Liver (tissue), 9 donors: Measurements from ENCODE around the gene ELF2. TPM values are rescaled to one million over a fixed set of nuclear protein-coding genes. Genes with fewer than 3 reads are reported as not detected.

Experiments used
- DNase-seq: peaks from one replicate; pipeline ENCODE4 v3.0.0-alpha.2; 2017; ENCODE audit warnings: low spot score
- H3K27ac ChIP-seq, 2 donors: one replicate each; pipeline ENCODE4 v1.7.0; 2013; ENCODE audit warnings: inconsistent platforms in 2 of 2, low read length in 2 of 2, control low read depth in 1 of 2, low read depth in 1 of 2, mild to moderate bottlenecking in 1 of 2
- H3K27me3 ChIP-seq, 4 donors: one replicate each; pipeline versions ENCODE4 v1.6.1 to v1.7.0; 2013; ENCODE audit warnings: low read length in 3 of 4, inconsistent platforms in 1 of 4, mild to moderate bottlenecking in 1 of 4, moderate library complexity in 1 of 4; ENCODE audit not compliant: control insufficient read depth in 4 of 4, insufficient read depth in 4 of 4
- H3K36me3 ChIP-seq, 4 donors: one replicate each; pipeline versions ENCODE4 v1.6.1 to v1.7.0; 2013; ENCODE audit warnings: low read length in 3 of 4, mild to moderate bottlenecking in 3 of 4, low read depth in 1 of 4, moderate library complexity in 1 of 4; ENCODE audit not compliant: control insufficient read depth in 4 of 4, insufficient read depth in 3 of 4
- H3K4me1 ChIP-seq, 4 donors: one replicate each; pipeline versions ENCODE4 v1.6.1 to v1.7.0; 2013; ENCODE audit warnings: low read length in 3 of 4, mild to moderate bottlenecking in 3 of 4, moderate library complexity in 1 of 4; ENCODE audit not compliant: control insufficient read depth in 4 of 4, insufficient read depth in 4 of 4
- H3K4me3 ChIP-seq, 3 donors: one replicate each; pipeline versions ENCODE4 v1.6.1 to v1.7.0; 2013; ENCODE audit warnings: low read length in 3 of 3, control low read depth in 1 of 3, low read depth in 1 of 3, mild to moderate bottlenecking in 1 of 3
- H3K9ac ChIP-seq, 2 donors: one replicate each; pipeline ENCODE4 v1.7.0; 2013; ENCODE audit warnings: low read length in 2 of 2, mild to moderate bottlenecking in 2 of 2, moderate library complexity in 2 of 2, control low read depth in 1 of 2, low read depth in 1 of 2
- H3K9me3 ChIP-seq, 4 donors: one replicate each; pipeline versions ENCODE4 v1.6.1 to v1.7.0; 2013; ENCODE audit warnings: low read length in 3 of 4; ENCODE audit not compliant: control insufficient read depth in 4 of 4
- ATF3 ChIP-seq: IDR thresholded peaks from 2 replicates; pipeline ENCODE4 v1.6.1; 2016; ENCODE audit warnings: antibody characterized with exemption
- EGR1 ChIP-seq, 2 donors: IDR thresholded peaks; 2 replicates each; pipeline ENCODE4 v1.6.1; 2016 to 2018; ENCODE audit warnings: antibody characterized with exemption in 2 of 2, low read depth in 2 of 2
- FOXA1 ChIP-seq: IDR thresholded peaks from 2 replicates; pipeline ENCODE4 v1.6.1; 2016; ENCODE audit warnings: antibody characterized with exemption
- FOXA2 ChIP-seq: IDR thresholded peaks from 2 replicates; pipeline ENCODE4 v1.6.1; 2016; ENCODE audit warnings: antibody characterized with exemption
- GABPA ChIP-seq, 2 donors: IDR thresholded peaks in 1 of 2; conservative IDR thresholded peaks in 1 of 2; 2 replicates each; pipeline ENCODE4 v1.6.1; 2016; ENCODE audit warnings: antibody characterized with exemption in 2 of 2, mild to moderate bottlenecking in 1 of 2, moderate library complexity in 1 of 2
- HNF4A ChIP-seq, 2 donors: conservative IDR thresholded peaks; 2 replicates each; pipeline ENCODE4 v1.6.1; 2016; ENCODE audit warnings: antibody characterized with exemption in 2 of 2, mild to moderate bottlenecking in 2 of 2
- HNF4G ChIP-seq: IDR thresholded peaks from 2 replicates; pipeline ENCODE4 v1.6.1; 2016; ENCODE audit warnings: antibody characterized with exemption
- JUND ChIP-seq, 2 donors: IDR thresholded peaks; 2 replicates each; pipeline ENCODE4 v1.6.1; 2016; ENCODE audit warnings: antibody characterized with exemption in 2 of 2
- NR2F2 ChIP-seq: IDR thresholded peaks from 2 replicates; pipeline ENCODE4 v1.6.1; 2016; ENCODE audit warnings: antibody characterized with exemption
- RAD21 ChIP-seq, 2 donors: IDR thresholded peaks; 2 replicates each; pipeline ENCODE4 v1.6.1; 2016; ENCODE audit warnings: antibody characterized with exemption in 2 of 2, mild to moderate bottlenecking in 2 of 2
- REST ChIP-seq: IDR thresholded peaks from 2 replicates; pipeline ENCODE4 v1.6.1; 2016; ENCODE audit warnings: antibody characterized with exemption, mild to moderate bottlenecking
- RXRA ChIP-seq, 2 donors: IDR thresholded peaks; 2 replicates each; pipeline ENCODE4 v1.6.1; 2017 to 2018; ENCODE audit warnings: antibody characterized with exemption in 2 of 2, mild to moderate bottlenecking in 1 of 2
- SP1 ChIP-seq: IDR thresholded peaks from 2 replicates; pipeline ENCODE4 v1.6.1; 2018; ENCODE audit warnings: antibody characterized with exemption, mild to moderate bottlenecking
- TAF1 ChIP-seq: conservative IDR thresholded peaks from 2 replicates; pipeline ENCODE4 v1.6.1; 2016; ENCODE audit warnings: antibody characterized with exemption, mild to moderate bottlenecking
- YY1 ChIP-seq: IDR thresholded peaks from 2 replicates; pipeline ENCODE4 v1.6.1; 2016; ENCODE audit warnings: antibody characterized with exemption, mild to moderate bottlenecking
- ZBTB33 ChIP-seq: IDR thresholded peaks from 2 replicates; pipeline ENCODE4 v1.6.1; 2016; ENCODE audit warnings: antibody characterized with exemption
- WGBS: extraction: QIAGEN DNeasy Blood & Tissue Kit; methylation state at CpG from one replicate; pipeline ENCODE4 v1.1.7; 2013; 5-methylcytosine and 5-hydroxymethylcytosine counted together
- polyA plus RNA-seq, 2 donors: library from polyadenylated mRNA; stranded (reverse) in 1 of 2; unstranded in 1 of 2; fragments of 200-250 nt in 1 of 2; fragments of >200 nt in 1 of 2; fragmentation: Nextera tagmentation in 1 of 2; extraction: Ambion mirVana in 1 of 2; gene quantifications; one replicate each; pipeline versions ENCODE4 v1.2.1 to v1.2.3, GENCODE V29; 2013 to 2015
- total RNA-seq, 2 donors: library from RNA; depleted of rRNA; stranded (reverse); fragments of >200 nt; gene quantifications; one replicate each; pipeline ENCODE4 v1.2.3, GENCODE V29; 2014
- TF ChIP-seq, protein P1 (sequence below): IDR thresholded peaks from 2 replicates; pipeline ENCODE4 v1.6.1; 2016; ENCODE audit warnings: antibody characterized with exemption
- donor health status: healthy.
- donor health status: healthy.
- donor health status: healthy.
- donor health status: healthy.
- donor health status: healthy.

The ELF2 gene
- total and polyA plus RNA-seq, 4 donors = 8.1 to 35.3 (median 24.1) TPM

DNA sequence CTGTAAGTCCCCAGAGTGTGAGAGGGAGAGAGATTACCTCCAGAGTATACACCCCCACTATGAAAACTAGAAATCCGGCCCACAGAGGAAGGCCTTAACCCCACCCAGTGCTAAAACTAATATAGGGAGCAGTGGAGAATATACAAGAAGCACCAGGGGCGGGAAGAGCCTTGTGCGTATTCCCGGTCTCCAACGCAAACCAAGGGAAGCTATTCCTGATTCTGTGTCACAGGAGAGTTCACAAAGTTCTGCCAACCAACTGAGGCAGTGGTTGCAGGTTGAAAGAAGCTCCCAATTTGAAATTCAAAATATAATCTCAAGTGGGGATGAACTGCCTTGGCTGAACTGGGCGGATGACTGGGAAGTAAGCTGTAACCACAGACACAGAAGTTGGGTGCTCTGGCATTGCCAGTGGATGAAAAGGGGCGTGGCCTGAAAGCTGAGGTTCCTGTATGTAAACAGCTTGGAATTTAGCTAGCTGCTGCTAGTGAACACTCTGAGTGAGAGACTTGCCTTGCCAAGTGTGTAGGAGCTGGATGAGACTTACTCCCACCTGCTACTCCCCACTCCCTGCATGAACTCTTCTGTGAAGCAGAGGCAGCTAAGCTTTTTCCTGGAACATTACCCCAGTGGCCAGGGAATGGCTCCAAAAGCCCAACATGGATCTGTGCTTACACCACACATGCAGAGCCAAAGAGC lies 32.7 kb downstream of the ELF2 start:
- no peak overlapping the region for H3K9ac ChIP-seq
- TF ChIP-seq JUND (IDR thresholded peaks at IDR 0.05) (no peak), YY1 (no peak), FOXA2 (no peak), HNF4G (no peak), EGR1 (IDR thresholded peaks at IDR 0.05; ENCODE audit: low read depth in 2 of 2) (no peak)

DNA sequence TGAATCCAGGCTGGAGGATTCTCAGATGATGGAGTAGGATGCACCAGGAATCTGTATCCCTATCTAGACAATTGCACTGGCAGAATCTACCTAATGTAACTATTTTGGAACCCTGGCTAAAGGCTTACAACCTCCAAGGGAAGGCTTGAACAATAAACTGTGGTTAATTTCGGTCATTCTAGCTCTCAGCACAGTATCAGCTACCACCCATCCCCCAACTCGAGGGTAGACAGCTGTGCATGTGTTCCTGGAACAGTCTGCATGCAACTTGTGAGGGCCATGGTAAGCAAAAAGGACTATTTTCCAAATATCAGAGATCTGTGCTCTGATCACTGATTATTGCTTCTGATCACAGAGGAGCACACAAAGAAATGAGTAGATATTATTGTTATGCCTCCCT lies 34.0 kb downstream of the ELF2 start:
- TF ChIP-seq TAF1 = no peak
- H3K4me3 ChIP-seq = no peak overlapping the region
- H3K27me3 ChIP-seq = no peaks in the 10 kb centered on the region
- WGBS = 84% methylated on average over 2 of the region's 2 CpGs
- peaks cover 0 to 17% (median 4%) of the 10 kb centered on the region in 4 donors for H3K4me1 ChIP-seq
- H3K27ac ChIP-seq = no peak overlapping the region
- H3K9me3 ChIP-seq = no peaks in the 10 kb centered on the region
- no peak for DNase-seq
- no peak overlapping the region for H3K9ac ChIP-seq
- H3K36me3 ChIP-seq = no peaks in the 10 kb centered on the region

More for the DNA sequence above, 32.7 kb downstream of the ELF2 start:
- no peaks in the 10 kb centered on the region for H3K36me3 ChIP-seq
- H3K27me3 ChIP-seq = no peaks in the 10 kb centered on the region
- peaks cover 0 to 17% (median 4%) of the 10 kb centered on the region in 4 donors for H3K4me1 ChIP-seq
- no peaks in the 10 kb centered on the region for H3K9me3 ChIP-seq
- no peak overlapping the region for H3K4me3 ChIP-seq
- no peak overlapping the region for H3K27ac ChIP-seq
- 92% methylated on average over 7 of the region's 7 CpGs for WGBS
- no peak for DNase-seq

DNA sequence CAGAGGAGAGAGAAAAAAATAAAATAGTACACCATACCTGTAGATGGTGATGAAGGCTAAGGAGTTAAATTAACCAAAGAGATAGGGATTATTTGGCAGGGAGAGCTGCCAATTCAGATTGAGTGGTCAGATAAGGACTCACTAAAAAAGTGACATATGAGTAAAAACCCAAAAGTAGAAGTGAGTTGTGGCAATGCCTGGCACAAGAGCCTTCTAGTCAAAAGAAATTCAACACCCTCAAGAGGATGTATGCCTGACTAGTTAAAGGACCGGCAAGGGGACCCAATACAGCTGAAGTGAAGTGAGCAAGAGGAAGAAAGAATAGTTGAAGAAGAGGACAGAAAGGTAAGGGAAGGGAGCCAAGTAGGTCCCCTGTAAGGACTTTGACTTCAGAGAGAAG lies 34.9 kb downstream of the ELF2 start:
- H3K4me3 ChIP-seq = no peak overlapping the region
- DNase-seq = no peak
- H3K36me3 ChIP-seq = peaks cover 0 to 4% (median 0%) of the 10 kb centered on the region in 4 donors
- no peak overlapping the region for H3K27ac ChIP-seq
- no peak for TF ChIP-seq EGR1 (IDR thresholded peaks at IDR 0.05; ENCODE audit: low read depth in 2 of 2)
- no peak for TF ChIP-seq HNF4G
- no peak for TF ChIP-seq ATF3
- TF ChIP-seq RXRA (IDR thresholded peaks at IDR 0.05) = no peak
- no peak for TF ChIP-seq FOXA2
- no peak for TF ChIP-seq JUND (IDR thresholded peaks at IDR 0.05)
- no peak for TF ChIP-seq REST
- TF ChIP-seq SP1 = no peak
- no peak for TF ChIP-seq NR2F2
- TF ChIP-seq HNF4A (conservative IDR thresholded peaks at IDR 0.05) = no peak
- TF ChIP-seq GABPA (IDR thresholded peaks at IDR 0.05 in 1 of 2, conservative IDR thresholded peaks at IDR 0.05 in 1 of 2) = no peak
- no peak for TF ChIP-seq FOXA1
- TF ChIP-seq RAD21 (IDR thresholded peaks at IDR 0.05) = no peak
- TF ChIP-seq ZBTB33 = no peak
- TF ChIP-seq, protein P1, sequence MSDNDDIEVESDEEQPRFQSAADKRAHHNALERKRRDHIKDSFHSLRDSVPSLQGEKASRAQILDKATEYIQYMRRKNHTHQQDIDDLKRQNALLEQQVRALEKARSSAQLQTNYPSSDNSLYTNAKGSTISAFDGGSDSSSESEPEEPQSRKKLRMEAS = no peak
- no peaks in the 10 kb centered on the region for H3K27me3 ChIP-seq
- 85% methylated on average over 1 of the region's 1 CpG for WGBS
- peaks cover 0 to 17% (median 4%) of the 10 kb centered on the region in 4 donors for H3K4me1 ChIP-seq
- no peaks in the 10 kb centered on the region for H3K9me3 ChIP-seq
- H3K9ac ChIP-seq = no peak overlapping the region
